ENCODE measurements around the gene DNHD1. TPM values are rescaled to one million over a fixed set of nuclear protein-coding genes. Genes with fewer than 3 reads are reported as not detected.

DNHD1 gene
- total RNA-seq, 1 donor from 2014 or later = 5.0 TPM

- no peaks in the 10 kb centered on the region for H3K9me3 Mint-ChIP-seq
Measured at GRCh38 chr11:6474413-6474792, 22.7 kb upstream of the DNHD1 start.

GRCh38 chr11:6474806-6475500 is 22.1 kb upstream of the DNHD1 start:
- H2AFZ ChIP-seq (replicated peaks) = no peak overlapping the region
- no peak overlapping the region for H3K9ac ChIP-seq
- H3K27me3 ChIP-seq = no peaks in the 10 kb centered on the region
- H3K4me1 ChIP-seq = peaks cover 7% of the 10 kb centered on the region
- DNase-seq (ENCODE audit: low spot score) = no peak
- H3F3A ChIP-seq (ENCODE audit: low read depth) = peaks cover 33% of the 10 kb centered on the region
- Mint-ChIP-seq H3K36me3 (peaks cover 17% of the 10 kb centered on the region), H3K9me3 (no peaks in the 10 kb centered on the region), H3K4me3 (peak overlapping the region; percentile 86), H3K27me3 (ENCODE audit: insufficient read depth, low read depth) (peaks cover 6% of the 10 kb centered on the region), H3K27ac (no peak overlapping the region), H3K4me1 (peaks cover 25% of the 10 kb centered on the region)
- H3K9me3 ChIP-seq (ENCODE audit: low read depth) = no peaks in the 10 kb centered on the region
- H3K27ac ChIP-seq = no peak overlapping the region
- no peaks in the 10 kb centered on the region for H4K20me1 ChIP-seq (ENCODE audit: low read depth)
- H3K4me3 ChIP-seq = peak overlapping the region; percentile 99
- no peak for TF ChIP-seq EZH2 (IDR thresholded peaks at IDR 0.05)
- TF ChIP-seq CTCF (IDR thresholded peaks at IDR 0.05) = no peak
- TF ChIP-seq EZH2phosphoT487 (IDR thresholded peaks at IDR 0.05) = no peak
- H3K36me3 ChIP-seq = no peaks in the 10 kb centered on the region
- peak overlapping the region; percentile 100 for H3K4me2 ChIP-seq
- H3K79me2 ChIP-seq (ENCODE audit: low read depth) = peaks cover 17% of the 10 kb centered on the region

More at GRCh38 chr11:6474413-6474792, 22.7 kb upstream of the DNHD1 start:
- no peaks in the 10 kb centered on the region for H3K36me3 ChIP-seq
- H3K4me1 ChIP-seq = peaks cover 11% of the 10 kb centered on the region
- peaks cover 36% of the 10 kb centered on the region for H3F3A ChIP-seq (ENCODE audit: low read depth)
- Mint-ChIP-seq H3K27me3 (ENCODE audit: insufficient read depth, low read depth) (peaks cover 6% of the 10 kb centered on the region), H3K27ac (peak overlapping the region; percentile 87), H3K4me1 (peaks cover 23% of the 10 kb centered on the region), H3K4me3 (peak overlapping the region; percentile 86), H3K36me3 (peaks cover 17% of the 10 kb centered on the region)
- no peak for DNase-seq (ENCODE audit: low spot score)
- peak overlapping the region; percentile 99 for H3K4me3 ChIP-seq
- H3K9me3 ChIP-seq (ENCODE audit: low read depth) = no peaks in the 10 kb centered on the region
- TF ChIP-seq EZH2 (IDR thresholded peaks at IDR 0.05) (no peak), EZH2phosphoT487 (IDR thresholded peaks at IDR 0.05) (no peak), CTCF (IDR thresholded peaks at IDR 0.05) (no peak)
- peak overlapping the region; percentile 88 for H3K27ac ChIP-seq
- peaks cover 12% of the 10 kb centered on the region for H3K79me2 ChIP-seq (ENCODE audit: low read depth)
- H3K27me3 ChIP-seq = no peaks in the 10 kb centered on the region
- no peaks in the 10 kb centered on the region for H4K20me1 ChIP-seq (ENCODE audit: low read depth)
- H3K9ac ChIP-seq = peak overlapping the region; percentile 52
- peak overlapping the region; percentile 90 for H2AFZ ChIP-seq (replicated peaks)
- H3K4me2 ChIP-seq = peak overlapping the region; percentile 100

- Mint-ChIP-seq H3K4me3 (peak overlapping the region; percentile 71), H3K9me3 (no peaks in the 10 kb centered on the region)
Measured at GRCh38 chr11:6475936-6476335, 21.1 kb upstream of the DNHD1 start.

More at GRCh38 chr11:6475936-6476335, 21.1 kb upstream of the DNHD1 start:
- H3K4me2 ChIP-seq = no peak overlapping the region
- H3K36me3 Mint-ChIP-seq = peaks cover 17% of the 10 kb centered on the region
- H3K79me2 ChIP-seq (ENCODE audit: low read depth) = peaks cover 25% of the 10 kb centered on the region
- peaks cover 35% of the 10 kb centered on the region for H3K4me1 Mint-ChIP-seq
- no peaks in the 10 kb centered on the region for H3K27me3 ChIP-seq
- H3K27me3 Mint-ChIP-seq (ENCODE audit: insufficient read depth, low read depth) = peaks cover 6% of the 10 kb centered on the region
- peak overlapping the region; percentile 46 for H3K27ac Mint-ChIP-seq
- H2AFZ ChIP-seq (replicated peaks) = no peak overlapping the region
- no peaks in the 10 kb centered on the region for H3K9me3 ChIP-seq (ENCODE audit: low read depth)
- DNase-seq (ENCODE audit: low spot score) = peak; percentile 15
- H4K20me1 ChIP-seq (ENCODE audit: low read depth) = no peaks in the 10 kb centered on the region
- H3K9ac ChIP-seq = no peak overlapping the region
- no peaks in the 10 kb centered on the region for H3K36me3 ChIP-seq
- no peak overlapping the region for H3K27ac ChIP-seq
- TF ChIP-seq EZH2phosphoT487 (IDR thresholded peaks at IDR 0.05) = no peak
- no peak for TF ChIP-seq CTCF (IDR thresholded peaks at IDR 0.05)
- no peak for TF ChIP-seq EZH2 (IDR thresholded peaks at IDR 0.05)
- H3F3A ChIP-seq (ENCODE audit: low read depth) = peaks cover 33% of the 10 kb centered on the region
- peaks cover 12% of the 10 kb centered on the region for H3K4me1 ChIP-seq
- no peak overlapping the region for H3K4me3 ChIP-seq

All from neural progenitor cell (in vitro differentiated cells).